Prostate gland (tissue), 2 donors: ENCODE data around the gene S100A9. TPM values are rescaled to one million over a fixed set of nuclear protein-coding genes. Genes with fewer than 3 reads are reported as not detected.

Source experiments
- DNase-seq: peaks from one replicate; pipeline ENCODE4 v3.0.0-alpha.2; 2019; ENCODE audit warnings: low spot score
- H3K27ac ChIP-seq, 2 donors: fragments of 200-600 bp; sonication (generic); 2 replicates each; pipeline ENCODE4 v1.5.1; 2017 to 2019
- H3K27me3 ChIP-seq: fragments of 200-600 bp; sonication (generic); replicated peaks from 2 replicates; pipeline ENCODE4 v1.5.1; 2019; ENCODE audit not compliant: insufficient read depth
- H3K36me3 ChIP-seq, 2 donors: fragments of 200-600 bp; sonication (generic); 1 replicate in 1 of 2; 2 replicates in 1 of 2; pipeline versions ENCODE4 v1.5.1 to v1.8.1; 2017 to 2019
- H3K4me1 ChIP-seq: fragments of 200-600 bp; sonication (generic); replicated peaks from 2 replicates; pipeline ENCODE4 v1.5.1; 2019
- H3K4me3 ChIP-seq, 2 donors: fragments of 200-600 bp; sonication (generic); 2 replicates each; pipeline ENCODE4 v1.5.1; 2017 to 2019
- H3K9me3 ChIP-seq: fragments of 200-600 bp; sonication (generic); 2 replicates; pipeline ENCODE4 v1.5.1; 2017
- POLR2A ChIP-seq: fragments of 450-650 bp; IDR thresholded peaks from one replicate; pipeline ENCODE4 v1.6.1; 2016; ENCODE audit warnings: antibody characterized with exemption, mild to moderate bottlenecking
- POLR2AphosphoS5 ChIP-seq: sonication (generic); formaldehyde crosslinking; IDR thresholded peaks from one replicate; pipeline ENCODE4 v1.6.1; 2017; ENCODE audit warnings: antibody characterized with exemption
- WGBS: methylation state at CpG from one replicate; pipeline ENCODE4 v1.1.5; 2018; 5-methylcytosine and 5-hydroxymethylcytosine counted together
- intact Hi-C: fragments of 100-400 bp; cut with DNase I; formaldehyde crosslinking; loops from one replicate; pipeline ENCODE4 v1.14.2; 2022
- total RNA-seq, 2 donors: library from RNA; depleted of rRNA; stranded (reverse); fragments of >200 nt; gene quantifications; one replicate each; pipeline ENCODE4 v1.1.0, GENCODE V29; 2016
- TF ChIP-seq, protein P1 (sequence below), 4 experiments: fragments of 200-600 bp in 2 of 4; fragments of 450-650 bp in 2 of 4; sonication (generic) in 2 of 4; IDR thresholded peaks; 1 replicate in 3 of 4; 2 replicates in 1 of 4; pipeline ENCODE4 v1.5.1; 2016 to 2019; ENCODE audit warnings: antibody characterized with exemption in 4 of 4, mild to moderate bottlenecking in 2 of 4, moderate library complexity in 2 of 4

Gene S100A9
- total RNA-seq, 2 donors from 2014 or later: 25.6 to 45.2 TPM

DNA sequence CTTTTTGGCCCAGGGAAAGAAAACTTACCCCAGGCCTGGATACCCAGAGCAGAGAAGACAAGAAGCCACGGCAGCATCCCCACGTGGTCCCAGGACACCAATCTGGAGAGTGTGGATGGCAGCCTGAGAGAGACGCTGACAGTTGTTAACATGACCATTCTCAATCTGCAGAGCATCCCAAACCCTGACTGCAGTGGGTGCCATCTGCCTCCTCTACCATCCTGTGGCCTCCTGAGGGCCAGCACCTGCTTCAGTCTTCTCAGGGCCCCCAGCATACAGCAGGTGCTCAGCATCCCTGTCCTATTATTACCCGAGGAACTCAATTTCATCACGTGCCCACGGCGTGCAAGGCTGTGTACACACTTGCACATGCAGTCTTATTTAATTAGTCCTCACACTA is 9.8 kb upstream of the S100A9 start:
- TF ChIP-seq POLR2AphosphoS5 (no peak), POLR2A (no peak)
- TF ChIP-seq, protein P1, sequence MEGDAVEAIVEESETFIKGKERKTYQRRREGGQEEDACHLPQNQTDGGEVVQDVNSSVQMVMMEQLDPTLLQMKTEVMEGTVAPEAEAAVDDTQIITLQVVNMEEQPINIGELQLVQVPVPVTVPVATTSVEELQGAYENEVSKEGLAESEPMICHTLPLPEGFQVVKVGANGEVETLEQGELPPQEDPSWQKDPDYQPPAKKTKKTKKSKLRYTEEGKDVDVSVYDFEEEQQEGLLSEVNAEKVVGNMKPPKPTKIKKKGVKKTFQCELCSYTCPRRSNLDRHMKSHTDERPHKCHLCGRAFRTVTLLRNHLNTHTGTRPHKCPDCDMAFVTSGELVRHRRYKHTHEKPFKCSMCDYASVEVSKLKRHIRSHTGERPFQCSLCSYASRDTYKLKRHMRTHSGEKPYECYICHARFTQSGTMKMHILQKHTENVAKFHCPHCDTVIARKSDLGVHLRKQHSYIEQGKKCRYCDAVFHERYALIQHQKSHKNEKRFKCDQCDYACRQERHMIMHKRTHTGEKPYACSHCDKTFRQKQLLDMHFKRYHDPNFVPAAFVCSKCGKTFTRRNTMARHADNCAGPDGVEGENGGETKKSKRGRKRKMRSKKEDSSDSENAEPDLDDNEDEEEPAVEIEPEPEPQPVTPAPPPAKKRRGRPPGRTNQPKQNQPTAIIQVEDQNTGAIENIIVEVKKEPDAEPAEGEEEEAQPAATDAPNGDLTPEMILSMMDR (IDR thresholded peaks at IDR 0.05): no peak
- no peaks in the 10 kb centered on the region for H3K4me1 ChIP-seq
- no peak overlapping the region for H3K27ac ChIP-seq
- no peaks in the 10 kb centered on the region for H3K27me3 ChIP-seq
- no peaks in the 10 kb centered on the region for H3K36me3 ChIP-seq
- intact Hi-C loops: no loop called here
- WGBS: 59% methylated on average over 7 of the region's 7 CpGs
- H3K9me3 ChIP-seq: no peaks in the 10 kb centered on the region
- no peak for DNase-seq
- H3K4me3 ChIP-seq: no peak overlapping the region

- TF ChIP-seq POLR2A (no peak), POLR2AphosphoS5 (no peak)
- TF ChIP-seq, protein P1 (IDR thresholded peaks at IDR 0.05): no peak
- H3K27ac ChIP-seq: no peak within 1 kb of the TSS
- no peaks in the 10 kb centered on the region for H3K27me3 ChIP-seq
- no peak within 1 kb of the TSS for H3K4me3 ChIP-seq
- no peaks in the 10 kb centered on the region for H3K9me3 ChIP-seq
- no peaks in the 10 kb centered on the region for H3K4me1 ChIP-seq
- DNase-seq: no peak
- WGBS: 68% methylated on average over 10 of the region's 10 CpGs
- intact Hi-C loops: no loop called here
- no peaks in the 10 kb centered on the region for H3K36me3 ChIP-seq
Measured at GRCh38 chr1:153348511-153349362, 8.9 kb upstream of the S100A9 start, which contains the start of gene PGLYRP4. TSS of gene PGLYRP4 (minus strand) at chr1:153348841. CDS start at chr1:153347932, 909 bp downstream.

DNA sequence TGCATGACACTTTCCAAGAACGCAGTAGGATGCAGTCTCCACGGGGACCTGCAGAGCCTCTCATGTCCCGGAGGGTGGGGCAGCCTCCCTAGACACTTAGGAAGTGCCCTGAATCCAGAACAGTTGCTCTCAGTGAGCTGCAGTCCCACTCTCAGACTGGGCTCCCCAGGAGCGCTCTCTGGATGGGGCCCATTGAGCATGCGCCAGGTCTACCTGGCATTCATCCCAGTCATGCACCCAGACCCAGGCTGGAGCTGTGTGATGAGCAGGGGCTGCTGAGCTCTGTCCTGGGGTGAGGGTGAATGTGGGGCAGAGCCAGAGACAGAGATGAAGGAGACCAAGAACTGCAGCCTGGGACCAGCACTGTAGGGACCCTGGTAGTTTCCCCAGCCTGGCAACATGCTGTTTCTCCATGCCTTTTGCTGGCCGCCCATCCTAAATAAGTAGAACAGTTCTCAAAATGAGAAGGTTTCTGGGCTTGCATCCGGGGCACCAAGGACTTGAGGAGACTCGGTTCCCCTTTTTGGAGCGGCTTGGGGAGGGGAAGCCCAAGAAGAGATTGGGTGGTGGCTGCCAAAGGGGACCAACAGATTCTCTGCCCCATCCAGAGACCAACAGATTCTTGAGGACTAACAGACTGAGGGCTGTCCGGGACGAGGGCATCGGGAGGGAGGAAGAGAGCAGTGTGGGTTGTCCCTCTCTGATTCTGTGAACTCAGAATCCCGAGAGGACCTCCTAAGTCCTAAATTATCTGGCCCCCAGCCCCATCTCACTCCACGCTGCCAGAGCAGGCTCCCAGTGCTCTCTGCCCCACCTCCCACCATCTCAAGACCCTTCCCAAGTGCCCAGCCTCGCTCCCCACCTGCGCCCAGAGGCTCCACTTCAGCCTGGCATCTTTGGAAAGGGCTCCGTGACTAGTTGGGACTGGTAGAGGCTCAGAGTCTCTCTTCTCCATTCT is 8.0 kb upstream of the S100A9 start:
- Histone ChIP-seq H3K36me3 (no peaks in the 10 kb centered on the region), H3K27ac (no peak overlapping the region), H3K9me3 (no peaks in the 10 kb centered on the region), H3K4me3 (no peak overlapping the region), H3K4me1 (no peaks in the 10 kb centered on the region), H3K27me3 (no peaks in the 10 kb centered on the region)
- WGBS: 62% methylated on average over 17 of the region's 17 CpGs
- intact Hi-C loops: loop anchor here (5.0 kb wide), 1 partner anchor 218 kb away; the partner anchor contains the start of gene S100A2
- DNase-seq: no peak
- no peak for TF ChIP-seq POLR2A
- TF ChIP-seq, protein P1 (IDR thresholded peaks at IDR 0.05): no peak

DNA sequence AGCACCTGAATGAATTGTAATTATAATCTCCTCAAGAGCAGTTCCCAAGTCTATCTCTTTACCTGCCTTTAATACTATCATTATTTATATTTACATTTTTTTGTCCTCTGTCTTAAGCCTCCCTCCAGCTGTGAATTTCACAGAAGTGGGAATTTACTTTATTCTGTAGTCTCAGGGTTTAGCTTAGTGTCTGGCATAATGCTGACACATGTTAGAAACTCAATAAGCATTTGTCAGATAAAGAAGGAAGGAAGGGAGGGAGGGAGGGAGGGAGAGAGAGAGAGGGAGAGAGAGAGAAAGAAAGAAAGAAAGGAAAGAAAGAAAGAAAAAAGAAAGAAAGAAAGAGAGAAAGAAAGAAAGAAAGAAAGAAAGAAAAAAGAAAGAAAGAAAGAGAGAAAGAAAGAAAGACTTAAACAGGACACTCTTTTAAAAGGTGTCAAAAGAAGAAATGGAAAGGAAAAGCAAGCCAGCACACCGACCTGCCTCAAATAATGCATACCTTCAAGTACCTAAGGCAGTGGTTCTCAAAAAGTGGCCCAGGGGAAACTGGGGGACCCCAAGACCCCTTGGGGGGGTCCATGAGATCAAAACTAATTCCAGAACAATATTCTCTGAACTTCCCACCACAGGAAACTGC is 7.2 kb upstream of the S100A9 start:
- no peaks in the 10 kb centered on the region for H3K9me3 ChIP-seq
- no peaks in the 10 kb centered on the region for H3K27me3 ChIP-seq
- no peaks in the 10 kb centered on the region for H3K36me3 ChIP-seq
- DNase-seq: no peak
- no peak overlapping the region for H3K27ac ChIP-seq
- intact Hi-C loops: loop anchor here (5.0 kb wide), 1 partner anchor 217 kb away; the partner anchor contains the start of gene S100A2
- H3K4me1 ChIP-seq: no peaks in the 10 kb centered on the region
- TF ChIP-seq, protein P1 (IDR thresholded peaks at IDR 0.05): no peak
- TF ChIP-seq POLR2AphosphoS5 (no peak), POLR2A (no peak)
- H3K4me3 ChIP-seq: no peak overlapping the region
- 50% methylated on average over 1 of the region's 1 CpG for WGBS
